Fibroblast of lung (primary cell): ENCODE measurements around the gene PLSCR1.

Source experiments
- EZH2 ChIP-seq: IDR thresholded peaks from 2 replicates; pipeline ENCODE4 v1.5.1; 2012; ENCODE audit warnings: low read length, control low read depth, mild to moderate bottlenecking; ENCODE audit errors: missing control alignments
- TF ChIP-seq, protein P1 (sequence below), 2 donors: IDR thresholded peaks in 1 of 2; conservative IDR thresholded peaks in 1 of 2; 1 replicate in 1 of 2; 2 replicates in 1 of 2; pipeline ENCODE4 v1.5.1; 2011 to 2012; ENCODE audit warnings: low read length in 2 of 2, control low read depth in 1 of 2, inconsistent platforms in 1 of 2, low read depth in 1 of 2, mild to moderate bottlenecking in 1 of 2

DNA sequence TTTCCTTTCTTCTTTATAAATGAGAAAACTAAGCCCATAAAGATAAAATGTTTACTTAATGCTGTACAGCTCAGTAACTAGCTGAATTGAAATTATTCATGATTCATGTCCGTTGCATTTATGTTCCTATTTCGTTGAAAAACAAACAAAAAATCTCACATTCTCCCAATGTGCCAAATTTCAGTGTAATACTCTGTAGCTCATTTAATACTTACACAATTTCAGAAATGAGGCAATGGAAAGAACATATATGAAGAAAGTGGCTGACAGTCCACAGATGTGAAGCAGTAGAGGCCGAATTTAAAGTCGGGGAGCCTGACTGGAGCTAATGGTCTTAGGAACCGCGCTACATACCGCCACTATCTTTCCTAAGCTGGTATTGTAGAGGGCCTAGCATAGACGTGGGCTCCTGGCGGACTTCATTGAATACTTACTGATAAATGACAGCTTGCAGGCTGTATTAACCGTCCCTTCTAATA, 75.7 kb downstream of the PLSCR1 start:
- TF ChIP-seq, protein P1, sequence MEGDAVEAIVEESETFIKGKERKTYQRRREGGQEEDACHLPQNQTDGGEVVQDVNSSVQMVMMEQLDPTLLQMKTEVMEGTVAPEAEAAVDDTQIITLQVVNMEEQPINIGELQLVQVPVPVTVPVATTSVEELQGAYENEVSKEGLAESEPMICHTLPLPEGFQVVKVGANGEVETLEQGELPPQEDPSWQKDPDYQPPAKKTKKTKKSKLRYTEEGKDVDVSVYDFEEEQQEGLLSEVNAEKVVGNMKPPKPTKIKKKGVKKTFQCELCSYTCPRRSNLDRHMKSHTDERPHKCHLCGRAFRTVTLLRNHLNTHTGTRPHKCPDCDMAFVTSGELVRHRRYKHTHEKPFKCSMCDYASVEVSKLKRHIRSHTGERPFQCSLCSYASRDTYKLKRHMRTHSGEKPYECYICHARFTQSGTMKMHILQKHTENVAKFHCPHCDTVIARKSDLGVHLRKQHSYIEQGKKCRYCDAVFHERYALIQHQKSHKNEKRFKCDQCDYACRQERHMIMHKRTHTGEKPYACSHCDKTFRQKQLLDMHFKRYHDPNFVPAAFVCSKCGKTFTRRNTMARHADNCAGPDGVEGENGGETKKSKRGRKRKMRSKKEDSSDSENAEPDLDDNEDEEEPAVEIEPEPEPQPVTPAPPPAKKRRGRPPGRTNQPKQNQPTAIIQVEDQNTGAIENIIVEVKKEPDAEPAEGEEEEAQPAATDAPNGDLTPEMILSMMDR (conservative IDR thresholded peaks at IDR 0.05 in 1 of 2, IDR thresholded peaks at IDR 0.05 in 1 of 2; ENCODE audit: low read depth in 1 of 2, low read length in 2 of 2), result no peak
- TF ChIP-seq EZH2, result no peak
